GM23248 (cell line): ENCODE results near the gene ST3GAL2.

Experiments used
- EZH2 ChIP-seq: fragments of 200-600 bp; sonication (generic); IDR thresholded peaks from 2 replicates; pipeline ENCODE4 v1.6.1; 2018; ENCODE audit warnings: antibody characterized with exemption, mild to moderate bottlenecking; ENCODE audit not compliant: insufficient read depth, poor library complexity, severe bottlenecking
- EZH2phosphoT487 ChIP-seq: fragments of 200-600 bp; sonication (generic); IDR thresholded peaks from 2 replicates; pipeline ENCODE4 v1.6.1; 2018; ENCODE audit warnings: antibody characterized with exemption, moderate library complexity, mild to moderate bottlenecking, low read depth; ENCODE audit not compliant: insufficient read depth

DNA sequence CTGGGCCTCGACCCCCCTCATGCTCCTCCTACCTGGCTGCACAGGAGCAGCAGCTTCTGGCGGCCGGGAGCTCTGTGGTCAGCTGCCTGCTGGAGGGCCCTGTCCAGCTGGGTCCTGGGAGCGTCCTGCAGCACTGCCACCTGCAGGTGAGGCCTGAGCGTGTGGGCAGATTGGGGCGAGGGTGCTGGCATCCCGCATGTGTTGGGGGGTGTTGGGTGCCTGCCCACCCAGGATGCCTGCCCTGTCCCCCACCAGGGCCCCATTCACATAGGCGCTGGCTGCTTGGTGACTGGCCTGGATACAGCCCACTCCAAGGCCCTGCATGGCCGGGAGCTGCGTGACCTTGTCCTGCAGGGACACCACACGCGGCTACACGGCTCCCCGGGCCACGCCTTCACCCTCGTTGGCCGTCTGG, 32.0 kb upstream of the ST3GAL2 start:
- no peak for TF ChIP-seq EZH2
- no peak for TF ChIP-seq EZH2phosphoT487
